Neural cell (in vitro differentiated cells): Measurements from ENCODE around the gene PTN. TPM values are rescaled to one million over a fixed set of nuclear protein-coding genes. Genes with fewer than 3 reads are reported as not detected.
"Not testable (repeated sequence)": the region's sequence is repeated elsewhere in the genome, so short reads cannot be mapped to it uniquely, and the experiment has no call there.

Experiments used
- H2AFZ ChIP-seq: fragments of 200-600, 300-800 bp; sonication (generic), shearing (Covaris generic); 2 replicates; pipeline ENCODE4 v1.6.0; 2014; ENCODE audit warnings: low read depth, mild to moderate bottlenecking, antibody characterized with exemption, low read length, moderate library complexity
- H3F3A ChIP-seq: fragments of 200-600 bp; shearing (Covaris generic); 2 replicates; pipeline ENCODE4 v1.6.1; 2016; ENCODE audit warnings: mild to moderate bottlenecking, moderate library complexity, mixed read lengths, antibody characterized with exemption, low read length; ENCODE audit not compliant: insufficient read depth, poor library complexity, severe bottlenecking
- H3K27ac ChIP-seq: fragments of 200-600, 300-800 bp; sonication (generic), shearing (Covaris generic); 2 replicates; pipeline ENCODE4 v1.5.1; 2014; ENCODE audit warnings: mild to moderate bottlenecking, low read length, moderate library complexity
- H3K27me3 ChIP-seq: fragments of 300-800, 200-600 bp; sonication (generic), shearing (Covaris generic); 2 replicates; pipeline ENCODE4 v1.6.0; 2014; ENCODE audit warnings: mild to moderate bottlenecking, low read depth, low read length, moderate library complexity; ENCODE audit not compliant: insufficient read depth
- H3K36me3 ChIP-seq: fragments of 300-800, 200-600 bp; sonication (generic), shearing (Covaris generic); 2 replicates; pipeline ENCODE4 v1.5.1; 2014; ENCODE audit warnings: mild to moderate bottlenecking, antibody characterized with exemption, low read length, moderate library complexity; ENCODE audit not compliant: insufficient read depth
- H3K4me2 ChIP-seq: fragments of 300-800, 200-600 bp; sonication (generic), shearing (Covaris generic); 2 replicates; pipeline ENCODE4 v1.6.0; 2014; ENCODE audit warnings: mild to moderate bottlenecking, low read length
- H3K4me3 ChIP-seq: fragments of 300-800, 200-600 bp; sonication (generic), shearing (Covaris generic); 2 replicates; pipeline ENCODE4 v1.5.1; 2014; ENCODE audit warnings: mild to moderate bottlenecking, low read length, moderate library complexity
- H3K79me2 ChIP-seq: fragments of 200-600 bp; shearing (Covaris generic); replicated peaks from 2 replicates; pipeline ENCODE4 v1.6.0; 2014; ENCODE audit warnings: mild to moderate bottlenecking, low read length, moderate library complexity; ENCODE audit not compliant: insufficient read depth
- H3K9ac ChIP-seq: fragments of 300-800, 200-600 bp; sonication (generic), shearing (Covaris generic); 2 replicates; pipeline ENCODE4 v1.6.1; 2016; ENCODE audit warnings: mild to moderate bottlenecking, low read length, mixed read lengths
- H3K9me2 ChIP-seq: fragments of 200-600 bp; shearing (Covaris generic); 2 replicates; pipeline ENCODE4 v1.6.1; 2016; ENCODE audit warnings: mild to moderate bottlenecking, low read length, mixed read lengths; ENCODE audit not compliant: insufficient read depth
- H3K9me3 ChIP-seq: fragments of 200-600, 300-800 bp; sonication (generic), shearing (Covaris generic); 2 replicates; pipeline ENCODE4 v1.6.1; 2016; ENCODE audit warnings: mild to moderate bottlenecking, mixed run types, low read length, moderate library complexity, mixed read lengths
- H4K20me1 ChIP-seq: fragments of 200-600 bp; shearing (Covaris generic); 2 replicates; pipeline ENCODE4 v1.6.1; 2016; ENCODE audit warnings: mild to moderate bottlenecking, mixed run types; ENCODE audit not compliant: insufficient read depth
- EP300 ChIP-seq: fragments of 450-650 bp; conservative IDR thresholded peaks from 2 replicates; pipeline ENCODE4 v1.6.1; 2014; ENCODE audit warnings: antibody characterized with exemption, mild to moderate bottlenecking, moderate library complexity; ENCODE audit not compliant: poor library complexity, severe bottlenecking
- EZH2 ChIP-seq: fragments of 200-600, 300-800 bp; shearing (Covaris generic), sonication (generic); IDR thresholded peaks from 2 replicates; pipeline ENCODE4 v1.6.1; 2014; ENCODE audit warnings: antibody characterized with exemption, low read length, borderline replicate concordance, mild to moderate bottlenecking; ENCODE audit not compliant: insufficient read depth, poor library complexity, severe bottlenecking
- MXI1 ChIP-seq: fragments of 450-650 bp; conservative IDR thresholded peaks from 2 replicates; pipeline ENCODE4 v1.6.1; 2014; ENCODE audit warnings: antibody characterized with exemption, mild to moderate bottlenecking; ENCODE audit not compliant: poor library complexity, severe bottlenecking
- POLR2AphosphoS5 ChIP-seq: IDR thresholded peaks from 2 replicates; pipeline ENCODE4 v1.6.1; 2012
- RAD21 ChIP-seq: fragments of 450-650 bp; conservative IDR thresholded peaks from 2 replicates; pipeline ENCODE4 v1.6.1; 2014; ENCODE audit warnings: antibody characterized with exemption, mild to moderate bottlenecking, moderate library complexity
- SMC3 ChIP-seq: fragments of 450-650 bp; conservative IDR thresholded peaks from 2 replicates; pipeline ENCODE4 v1.6.1; 2014; ENCODE audit warnings: antibody characterized with exemption, mild to moderate bottlenecking, moderate library complexity; ENCODE audit not compliant: poor library complexity
- TAF1 ChIP-seq: IDR thresholded peaks from 2 replicates; pipeline ENCODE4 v1.6.1; 2012; ENCODE audit warnings: low read depth
- polyA plus RNA-seq: library from polyadenylated mRNA; depleted of rRNA; stranded (reverse); fragments of >200 nt; gene quantifications from 2 replicates; pipeline ENCODE4 v1.2.3, GENCODE V29; 2014
- TF ChIP-seq, protein P1 (sequence below): IDR thresholded peaks from 2 replicates; pipeline ENCODE4 v1.6.1; 2012; ENCODE audit warnings: borderline replicate concordance
- TF ChIP-seq, protein P2 (sequence below): fragments of 450-650 bp; IDR thresholded peaks from 2 replicates; pipeline ENCODE4 v1.5.1; 2014; ENCODE audit warnings: antibody characterized with exemption, mild to moderate bottlenecking, moderate library complexity; ENCODE audit not compliant: poor library complexity, severe bottlenecking

The PTN gene
- polyA plus RNA-seq, 1 donor from 2014 or later: 14.1 TPM

DNA sequence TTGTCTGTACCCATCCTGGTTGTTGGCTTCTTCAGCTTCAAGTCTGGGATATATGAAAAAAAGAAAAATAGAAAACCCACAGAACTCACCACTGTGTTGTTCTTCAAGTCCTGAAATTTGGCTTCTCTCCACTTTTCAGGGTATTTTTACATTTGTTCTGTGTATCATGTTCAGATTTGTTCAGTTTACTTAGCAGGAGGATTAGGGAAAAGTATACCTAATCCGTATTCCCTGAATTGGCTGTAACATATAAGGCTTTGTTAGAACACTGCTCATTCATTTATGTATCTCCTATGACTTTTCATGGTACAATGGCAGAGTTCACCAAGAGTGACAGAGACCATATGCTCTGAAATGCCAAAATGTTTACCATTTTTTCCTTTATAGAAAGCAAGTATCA lies 146.9 kb downstream of the PTN start:
- H3K27me3 ChIP-seq: no peaks in the 10 kb centered on the region
- H4K20me1 ChIP-seq: no peaks in the 10 kb centered on the region
- H3F3A ChIP-seq: no peaks in the 10 kb centered on the region
- no peak overlapping the region for H3K27ac ChIP-seq
- H3K36me3 ChIP-seq: no peaks in the 10 kb centered on the region
- no peak overlapping the region for H3K9ac ChIP-seq
- TF ChIP-seq, protein P1, sequence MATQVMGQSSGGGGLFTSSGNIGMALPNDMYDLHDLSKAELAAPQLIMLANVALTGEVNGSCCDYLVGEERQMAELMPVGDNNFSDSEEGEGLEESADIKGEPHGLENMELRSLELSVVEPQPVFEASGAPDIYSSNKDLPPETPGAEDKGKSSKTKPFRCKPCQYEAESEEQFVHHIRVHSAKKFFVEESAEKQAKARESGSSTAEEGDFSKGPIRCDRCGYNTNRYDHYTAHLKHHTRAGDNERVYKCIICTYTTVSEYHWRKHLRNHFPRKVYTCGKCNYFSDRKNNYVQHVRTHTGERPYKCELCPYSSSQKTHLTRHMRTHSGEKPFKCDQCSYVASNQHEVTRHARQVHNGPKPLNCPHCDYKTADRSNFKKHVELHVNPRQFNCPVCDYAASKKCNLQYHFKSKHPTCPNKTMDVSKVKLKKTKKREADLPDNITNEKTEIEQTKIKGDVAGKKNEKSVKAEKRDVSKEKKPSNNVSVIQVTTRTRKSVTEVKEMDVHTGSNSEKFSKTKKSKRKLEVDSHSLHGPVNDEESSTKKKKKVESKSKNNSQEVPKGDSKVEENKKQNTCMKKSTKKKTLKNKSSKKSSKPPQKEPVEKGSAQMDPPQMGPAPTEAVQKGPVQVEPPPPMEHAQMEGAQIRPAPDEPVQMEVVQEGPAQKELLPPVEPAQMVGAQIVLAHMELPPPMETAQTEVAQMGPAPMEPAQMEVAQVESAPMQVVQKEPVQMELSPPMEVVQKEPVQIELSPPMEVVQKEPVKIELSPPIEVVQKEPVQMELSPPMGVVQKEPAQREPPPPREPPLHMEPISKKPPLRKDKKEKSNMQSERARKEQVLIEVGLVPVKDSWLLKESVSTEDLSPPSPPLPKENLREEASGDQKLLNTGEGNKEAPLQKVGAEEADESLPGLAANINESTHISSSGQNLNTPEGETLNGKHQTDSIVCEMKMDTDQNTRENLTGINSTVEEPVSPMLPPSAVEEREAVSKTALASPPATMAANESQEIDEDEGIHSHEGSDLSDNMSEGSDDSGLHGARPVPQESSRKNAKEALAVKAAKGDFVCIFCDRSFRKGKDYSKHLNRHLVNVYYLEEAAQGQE: no peak
- TF ChIP-seq, protein P2, sequence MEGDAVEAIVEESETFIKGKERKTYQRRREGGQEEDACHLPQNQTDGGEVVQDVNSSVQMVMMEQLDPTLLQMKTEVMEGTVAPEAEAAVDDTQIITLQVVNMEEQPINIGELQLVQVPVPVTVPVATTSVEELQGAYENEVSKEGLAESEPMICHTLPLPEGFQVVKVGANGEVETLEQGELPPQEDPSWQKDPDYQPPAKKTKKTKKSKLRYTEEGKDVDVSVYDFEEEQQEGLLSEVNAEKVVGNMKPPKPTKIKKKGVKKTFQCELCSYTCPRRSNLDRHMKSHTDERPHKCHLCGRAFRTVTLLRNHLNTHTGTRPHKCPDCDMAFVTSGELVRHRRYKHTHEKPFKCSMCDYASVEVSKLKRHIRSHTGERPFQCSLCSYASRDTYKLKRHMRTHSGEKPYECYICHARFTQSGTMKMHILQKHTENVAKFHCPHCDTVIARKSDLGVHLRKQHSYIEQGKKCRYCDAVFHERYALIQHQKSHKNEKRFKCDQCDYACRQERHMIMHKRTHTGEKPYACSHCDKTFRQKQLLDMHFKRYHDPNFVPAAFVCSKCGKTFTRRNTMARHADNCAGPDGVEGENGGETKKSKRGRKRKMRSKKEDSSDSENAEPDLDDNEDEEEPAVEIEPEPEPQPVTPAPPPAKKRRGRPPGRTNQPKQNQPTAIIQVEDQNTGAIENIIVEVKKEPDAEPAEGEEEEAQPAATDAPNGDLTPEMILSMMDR: no peak
- no peak for TF ChIP-seq MXI1
- TF ChIP-seq SMC3: no peak
- no peak for TF ChIP-seq EZH2
- TF ChIP-seq RAD21: no peak
- no peak for TF ChIP-seq POLR2AphosphoS5
- TF ChIP-seq TAF1: no peak
- no peak for TF ChIP-seq EP300
- H3K79me2 ChIP-seq: no peaks in the 10 kb centered on the region
- H3K4me3 ChIP-seq: no peak overlapping the region
- H3K9me2 ChIP-seq: no peaks in the 10 kb centered on the region
- H2AFZ ChIP-seq: no peak overlapping the region
- no peak overlapping the region for H3K4me2 ChIP-seq
- H3K9me3 ChIP-seq: no peaks in the 10 kb centered on the region

DNA sequence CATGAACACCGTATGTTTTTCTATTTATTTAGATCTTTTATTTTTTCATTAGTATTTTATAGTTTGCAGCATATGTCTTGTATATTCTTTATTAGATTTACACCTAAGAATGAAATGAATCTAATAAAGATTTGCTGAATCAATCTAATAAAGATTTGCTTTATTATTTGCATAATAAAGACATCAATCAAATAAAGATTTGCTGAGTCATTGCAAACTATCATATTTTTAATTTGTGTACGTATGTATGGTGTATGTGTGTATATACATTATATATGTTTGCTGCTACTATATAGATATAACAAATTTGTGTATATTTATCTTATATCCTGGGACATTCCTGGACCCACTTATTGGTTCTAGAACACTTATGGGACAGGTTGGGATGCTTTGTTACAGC lies 147.5 kb downstream of the PTN start:
- no peak overlapping the region for H2AFZ ChIP-seq
- no peak overlapping the region for H3K4me2 ChIP-seq
- H3K36me3 ChIP-seq: no peaks in the 10 kb centered on the region
- no peak overlapping the region for H3K9ac ChIP-seq
- H3K9me2 ChIP-seq: no peaks in the 10 kb centered on the region
- H3K27me3 ChIP-seq: no peaks in the 10 kb centered on the region
- no peaks in the 10 kb centered on the region for H3K9me3 ChIP-seq
- H3K27ac ChIP-seq: no peak overlapping the region
- no peaks in the 10 kb centered on the region for H3K79me2 ChIP-seq
- no peaks in the 10 kb centered on the region for H3F3A ChIP-seq
- no peaks in the 10 kb centered on the region for H4K20me1 ChIP-seq
- no peak overlapping the region for H3K4me3 ChIP-seq
- TF ChIP-seq EP300: no peak
- TF ChIP-seq, protein P1: no peak
- TF ChIP-seq SMC3: no peak
- TF ChIP-seq TAF1: no peak
- no peak for TF ChIP-seq MXI1
- TF ChIP-seq, protein P2: no peak

DNA sequence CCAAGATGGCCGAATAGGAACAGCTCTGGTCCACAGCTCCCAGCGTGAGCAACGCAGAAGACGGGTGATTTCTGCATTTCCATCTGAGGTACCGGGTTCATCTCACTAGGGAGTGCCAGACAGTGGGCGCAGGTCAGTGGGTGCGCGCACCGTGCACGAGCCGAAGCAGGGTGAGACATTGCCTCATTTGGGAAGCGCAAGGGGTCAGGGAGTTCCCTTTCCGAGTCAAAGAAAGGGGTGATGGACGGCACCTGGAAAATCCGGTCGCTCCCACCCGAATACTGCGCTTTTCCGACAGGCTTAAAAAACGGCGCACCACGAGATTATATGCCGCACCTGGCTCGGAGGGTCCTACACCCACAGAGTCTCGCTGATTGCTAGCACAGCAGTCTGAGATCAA lies 161.9 kb downstream of the PTN start:
- not testable (repeated sequence) for H3K4me2 ChIP-seq, H4K20me1 ChIP-seq, H3K36me3 ChIP-seq, H3K4me3 ChIP-seq, H2AFZ ChIP-seq, H3K79me2 ChIP-seq, H3K9me3 ChIP-seq, H3K9ac ChIP-seq, H3F3A ChIP-seq, H3K27me3 ChIP-seq, H3K9me2 ChIP-seq, H3K27ac ChIP-seq
